ELF-1 (cell line): ENCODE data around the gene NEK7.
"Not testable (repeated sequence)": the region's sequence is repeated elsewhere in the genome, so short reads cannot be mapped to it uniquely, and the experiment has no call there.

Experiments used
- DNase-seq: peaks from one replicate; pipeline ENCODE4 v3.0.0-alpha.2; 2016; ENCODE audit warnings: low read depth, low spot score

NEK7 gene

GRCh38 chr1:198205016-198205684 lies 48.4 kb downstream of the NEK7 start:
- DNase-seq: no peak

- DNase-seq: no peak
These were observed 49.5 kb downstream of the NEK7 start for GRCh38 chr1:198206292-198206691.

- DNase-seq: no peak
These were observed 54.9 kb downstream of the NEK7 start for GRCh38 chr1:198211696-198212095.

DNA sequence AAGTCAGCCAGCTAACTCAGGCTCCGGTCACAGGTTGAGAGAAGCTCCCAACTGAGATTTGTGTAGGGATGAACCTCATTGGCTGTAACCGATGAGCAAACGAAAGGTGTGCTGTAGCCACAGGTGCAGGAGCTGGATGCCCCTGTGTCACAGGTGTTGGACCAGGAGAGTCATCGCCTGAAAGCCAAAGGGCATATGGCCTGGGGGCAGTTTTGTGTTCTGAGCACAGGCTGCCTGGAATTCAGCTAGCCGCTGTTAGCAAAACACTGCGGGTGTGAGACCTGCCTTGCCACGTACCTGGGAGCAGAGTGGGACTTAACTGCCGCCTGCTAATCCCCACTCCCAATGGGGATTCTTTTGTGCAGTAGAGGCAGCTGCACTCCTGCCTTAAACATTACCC lies 55.3 kb downstream of the NEK7 start:
- DNase-seq: peak; percentile 20

DNA sequence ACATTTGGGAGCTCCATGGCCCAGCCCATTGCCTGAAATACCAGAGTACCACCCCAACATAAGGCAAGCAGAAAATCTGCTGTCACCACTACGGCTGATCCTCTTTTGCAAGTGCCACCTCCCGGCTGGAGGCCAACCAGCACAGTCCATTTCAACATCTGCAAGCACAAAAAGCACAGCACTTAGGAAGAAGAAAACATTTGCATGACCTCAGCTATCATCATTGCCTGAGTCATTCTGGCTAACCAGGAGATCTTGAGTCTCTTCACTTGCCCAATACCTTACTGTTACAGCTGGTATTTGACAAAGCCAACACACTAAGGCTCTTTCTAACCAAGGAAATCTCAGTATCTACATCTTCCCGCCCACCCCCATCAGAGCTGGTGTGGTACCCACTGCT lies 55.9 kb downstream of the NEK7 start:
- DNase-seq: no peak

DNA sequence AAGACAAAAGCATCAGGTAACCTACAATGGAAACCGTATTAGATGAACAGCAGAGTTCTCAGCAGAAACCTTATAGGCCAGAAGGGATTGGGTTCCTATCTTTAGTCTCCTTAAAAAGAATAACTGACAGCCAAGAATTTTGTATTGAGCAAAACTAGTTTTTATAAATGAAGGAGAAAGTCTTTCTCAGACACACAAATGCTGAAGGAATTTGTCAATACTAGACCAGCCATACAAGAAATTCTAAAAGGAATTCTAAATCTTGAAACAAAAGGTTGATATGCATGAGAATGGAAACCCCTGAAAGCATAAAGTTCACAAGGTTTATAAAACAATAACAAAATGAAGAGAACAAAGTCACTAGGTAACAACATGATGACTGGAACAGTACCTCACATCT lies 58.1 kb downstream of the NEK7 start:
- DNase-seq: no peak

DNA sequence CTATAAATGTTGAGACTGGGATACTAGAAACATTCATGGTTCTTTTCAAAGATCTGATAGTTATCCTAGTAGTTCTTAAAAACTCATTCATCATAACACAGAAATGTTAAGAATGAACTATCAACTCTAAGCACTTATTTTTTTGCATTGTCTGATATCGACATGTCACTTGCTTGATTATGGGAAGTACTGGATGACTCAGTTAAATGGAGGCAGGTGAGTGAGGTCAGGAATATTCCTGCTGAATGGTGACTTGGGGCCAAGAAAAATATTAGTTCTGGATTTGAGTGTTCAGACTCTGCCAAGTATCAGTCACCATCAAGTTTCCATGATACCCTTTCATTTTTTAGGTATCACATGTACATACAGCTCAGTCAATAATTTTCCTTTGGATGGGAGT lies 63.6 kb downstream of the NEK7 start:
- DNase-seq: no peak

DNA sequence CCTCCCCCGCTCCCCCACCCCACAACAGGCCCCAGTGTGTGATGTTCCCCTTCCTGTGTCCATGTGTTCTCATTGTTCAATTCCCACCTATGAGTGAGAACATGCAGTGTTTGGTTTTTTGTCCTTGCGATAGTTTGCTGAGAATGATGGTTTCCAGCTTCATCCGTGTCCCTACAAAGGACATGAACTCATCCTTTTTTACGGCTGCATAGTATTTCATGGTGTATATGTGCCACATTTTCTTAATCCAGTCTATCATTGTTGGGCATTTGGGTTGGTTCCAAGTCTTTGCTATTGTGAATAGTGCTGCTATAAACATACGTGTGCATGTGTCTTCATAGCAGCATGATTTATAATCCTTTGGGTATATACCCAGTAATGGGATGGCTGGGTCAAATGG lies 70.2 kb downstream of the NEK7 start:
- not testable (repeated sequence) for DNase-seq

DNA sequence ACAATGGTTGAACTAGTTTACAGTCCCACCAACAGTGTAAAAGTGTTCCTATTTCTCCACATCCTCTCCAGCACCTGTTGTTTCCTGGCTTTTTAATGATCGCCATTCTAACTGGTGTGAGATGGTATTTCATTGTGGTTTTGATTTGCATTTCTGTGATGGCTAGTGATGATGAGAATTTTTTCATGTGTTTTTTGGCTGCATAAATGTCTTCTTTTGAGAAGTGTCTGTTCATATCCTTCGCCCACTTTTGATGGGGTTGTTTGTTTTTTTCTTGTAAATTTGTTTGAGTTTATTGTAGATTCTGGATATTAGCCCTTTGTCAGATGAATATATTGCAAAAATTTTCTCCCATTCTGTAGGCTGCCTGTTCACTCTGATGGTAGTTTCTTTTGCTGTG lies 70.7 kb downstream of the NEK7 start:
- not testable (repeated sequence) for DNase-seq

- DNase-seq: no peak
These were observed 72.1 kb downstream of the NEK7 start for GRCh38 chr1:198228925-198229324.

DNA sequence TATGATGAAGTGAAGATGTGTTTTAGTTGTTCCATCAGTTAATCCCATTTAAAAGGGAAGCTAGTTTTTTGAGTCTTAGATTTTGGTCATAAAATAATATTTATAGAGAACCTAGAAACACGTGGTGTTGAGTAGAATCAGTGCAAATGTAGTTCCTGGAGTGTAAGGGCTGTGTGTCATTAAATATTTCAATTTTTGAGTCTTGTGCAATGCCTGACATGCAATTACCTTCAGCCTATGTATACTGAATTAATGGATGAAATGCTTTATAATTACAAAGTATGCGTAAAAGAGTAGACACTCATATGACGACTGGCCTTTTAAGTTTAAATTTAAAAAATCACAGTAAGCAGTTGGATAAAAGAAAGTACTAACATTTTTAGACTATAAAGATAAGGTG lies 75.0 kb downstream of the NEK7 start:
- DNase-seq: no peak

DNA sequence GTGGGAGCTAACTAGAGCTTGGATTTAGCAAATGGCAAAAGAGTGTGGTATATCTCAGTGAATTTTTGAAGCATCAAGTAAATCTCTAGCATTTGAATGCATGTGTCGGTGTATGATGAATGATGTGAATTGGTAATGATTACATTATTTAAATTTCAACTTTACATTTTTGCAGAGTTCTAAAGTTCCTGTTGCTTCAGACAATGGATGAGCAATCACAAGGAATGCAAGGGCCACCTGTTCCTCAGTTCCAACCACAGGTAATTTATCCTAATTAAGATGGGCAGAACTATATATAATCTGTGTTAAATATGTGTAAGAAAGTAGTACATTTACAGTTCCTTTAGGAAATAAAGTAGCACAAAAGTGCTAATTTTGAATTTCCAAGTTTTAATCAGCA lies 75.6 kb downstream of the NEK7 start:
- DNase-seq: no peak

- no peak for DNase-seq
These were observed 76.3 kb downstream of the NEK7 start for GRCh38 chr1:198232940-198233675.

GRCh38 chr1:198234520-198235251 lies 77.9 kb downstream of the NEK7 start:
- DNase-seq: peak; percentile 14

GRCh38 chr1:198238121-198238520 lies 81.3 kb downstream of the NEK7 start:
- no peak for DNase-seq

DNA sequence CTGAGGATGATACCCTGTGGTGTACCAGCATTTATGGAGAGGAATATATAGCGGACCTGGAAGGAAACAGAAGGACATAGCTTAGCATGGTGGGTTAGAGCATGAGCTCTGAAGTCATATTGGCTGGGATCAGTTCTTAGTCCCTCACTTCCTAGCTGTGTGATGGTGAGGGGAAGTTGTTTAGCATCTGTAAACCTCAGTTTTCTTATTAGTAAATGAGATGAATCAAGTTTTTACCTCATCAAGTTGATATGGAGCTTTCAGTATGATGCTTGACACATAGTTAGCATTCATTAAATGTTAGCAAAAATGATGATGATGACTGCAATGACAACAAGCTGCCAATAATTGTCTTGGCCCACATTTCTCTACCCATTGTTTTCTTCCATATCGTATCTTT lies 84.8 kb downstream of the NEK7 start:
- DNase-seq: no peak

DNA sequence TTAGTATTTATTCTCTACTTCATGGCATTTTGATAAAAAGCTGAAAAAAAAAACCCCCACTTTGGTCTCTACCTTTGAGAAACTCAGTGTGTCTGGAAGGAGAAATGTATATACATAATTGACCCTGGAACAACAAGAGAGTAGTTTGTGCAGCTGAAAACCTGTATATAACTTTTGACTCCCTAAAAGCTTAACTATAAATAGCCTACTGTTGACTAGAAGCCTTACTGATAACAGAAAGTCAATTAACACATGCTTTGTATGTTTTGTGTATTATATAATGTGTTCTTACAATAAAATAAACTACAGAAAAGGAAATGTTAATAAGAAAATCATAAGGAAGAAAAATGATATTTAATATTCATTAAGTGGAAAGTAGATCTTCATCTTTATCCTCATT lies 88.0 kb downstream of the NEK7 start:
- DNase-seq: no peak

GRCh38 chr1:198245379-198245778 lies 88.6 kb downstream of the NEK7 start:
- no peak for DNase-seq

- no peak for DNase-seq
These were observed 89.5 kb downstream of the NEK7 start for GRCh38 chr1:198246337-198246736.

DNA sequence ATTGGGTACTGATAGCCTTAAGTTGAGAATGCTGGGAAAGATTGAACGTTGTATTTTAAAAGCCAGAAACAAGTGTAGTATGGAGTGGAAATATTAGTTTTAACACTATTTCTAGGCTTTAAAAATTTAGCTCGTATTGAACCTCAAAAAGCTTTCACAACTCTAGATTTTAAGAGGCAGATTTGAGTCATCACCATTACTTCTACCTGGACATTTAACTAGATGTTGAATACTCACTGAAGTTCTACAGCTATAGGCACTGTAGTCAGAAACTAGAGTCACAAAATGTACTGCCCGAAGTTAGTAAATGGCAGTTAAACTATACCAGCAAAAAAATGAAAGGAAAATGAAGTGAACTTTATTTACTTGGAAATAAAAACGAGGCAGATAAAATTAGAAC lies 96.5 kb downstream of the NEK7 start:
- no peak for DNase-seq

GRCh38 chr1:198253668-198254067 lies 96.9 kb downstream of the NEK7 start:
- no peak for DNase-seq

DNA sequence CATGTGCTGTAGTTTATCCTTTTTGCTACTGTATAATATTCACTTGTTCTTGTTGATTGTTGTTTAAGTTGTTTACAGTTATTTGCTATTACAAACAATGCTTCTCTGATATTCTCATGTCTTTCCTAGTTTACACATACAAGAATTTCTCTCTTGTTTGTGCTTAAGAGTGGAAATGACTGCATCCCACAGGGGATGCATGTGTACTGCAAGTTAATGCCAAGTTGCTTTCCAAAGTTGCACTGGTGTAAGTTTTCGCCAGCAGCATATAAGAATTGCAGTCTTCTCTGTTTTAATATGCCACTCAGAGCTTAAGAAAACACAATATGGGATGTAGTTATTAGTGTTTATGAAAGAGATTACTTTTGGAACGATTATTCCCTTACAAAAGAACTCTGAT lies 97.7 kb downstream of the NEK7 start:
- DNase-seq: no peak

DNA sequence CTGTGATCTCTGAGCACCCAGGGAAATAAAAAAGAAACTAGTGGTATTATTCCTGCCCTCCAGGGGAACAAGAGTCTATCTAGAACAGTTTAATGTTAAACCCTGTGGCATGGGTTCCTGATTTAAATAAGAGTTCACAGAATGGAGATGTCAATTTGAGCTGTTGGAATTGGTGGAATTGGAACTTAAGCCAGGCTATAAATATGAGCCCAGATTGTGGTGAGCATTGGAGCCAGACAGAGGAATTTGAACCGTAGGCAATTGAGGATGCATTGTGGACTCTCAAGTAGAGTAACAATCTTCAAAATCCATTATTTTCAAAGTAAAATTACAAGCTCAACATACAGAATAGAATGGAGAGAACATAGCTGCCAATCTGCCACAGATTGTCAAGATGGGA lies 98.2 kb downstream of the NEK7 start:
- DNase-seq: no peak
